GM12872 (cell line): ENCODE measurements around the gene KEL.

Experiments
- CTCF ChIP-seq: IDR thresholded peaks from 3 replicates; pipeline ENCODE4 v1.5.1; 2011; ENCODE audit warnings: low read depth, mild to moderate bottlenecking, low read length, moderate library complexity; ENCODE audit not compliant: insufficient read depth

KEL gene

GRCh38 chr7:142904128-142904527 lies 58.0 kb downstream of the KEL start:
- no peak for TF ChIP-seq CTCF

DNA sequence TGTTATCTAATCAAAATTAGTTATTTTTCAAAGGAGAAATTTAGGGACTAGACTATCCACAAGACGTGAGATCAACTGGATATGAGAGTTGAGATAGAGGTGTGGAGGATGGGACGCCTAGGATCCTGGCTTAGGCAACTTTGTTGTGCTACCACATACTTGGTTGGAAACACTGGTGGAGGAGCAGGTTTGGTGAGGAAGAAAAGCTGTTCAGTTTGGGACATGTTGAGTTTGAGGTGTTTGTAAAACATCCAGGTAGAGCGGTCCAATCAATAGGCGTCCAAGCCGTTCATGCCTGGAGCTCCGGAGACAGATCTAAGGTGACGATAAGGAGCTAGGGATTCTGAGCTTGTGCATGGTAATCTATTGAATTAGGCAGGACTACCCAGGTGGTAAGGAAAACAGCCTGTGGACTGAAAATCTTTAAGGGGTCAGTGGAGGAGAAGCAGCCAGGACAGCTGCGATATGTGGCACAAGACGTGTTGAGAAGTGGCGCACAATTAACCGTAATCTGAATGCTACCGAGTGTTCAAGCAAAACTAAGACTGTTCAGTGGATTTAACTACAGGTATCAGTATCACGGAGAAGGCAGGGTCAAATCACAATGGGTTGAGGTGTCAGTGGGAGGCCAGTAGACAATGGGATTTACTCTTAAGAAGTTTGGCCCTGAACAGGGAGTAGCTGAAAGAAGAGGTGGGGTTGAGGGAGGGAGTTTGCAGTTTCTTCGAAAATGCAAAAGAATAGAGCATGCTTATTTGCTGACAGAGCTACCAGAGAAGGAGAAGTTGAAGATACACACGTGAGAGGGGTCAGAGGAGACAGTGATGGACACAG lies 60.5 kb downstream of the KEL start:
- TF ChIP-seq CTCF = no peak

DNA sequence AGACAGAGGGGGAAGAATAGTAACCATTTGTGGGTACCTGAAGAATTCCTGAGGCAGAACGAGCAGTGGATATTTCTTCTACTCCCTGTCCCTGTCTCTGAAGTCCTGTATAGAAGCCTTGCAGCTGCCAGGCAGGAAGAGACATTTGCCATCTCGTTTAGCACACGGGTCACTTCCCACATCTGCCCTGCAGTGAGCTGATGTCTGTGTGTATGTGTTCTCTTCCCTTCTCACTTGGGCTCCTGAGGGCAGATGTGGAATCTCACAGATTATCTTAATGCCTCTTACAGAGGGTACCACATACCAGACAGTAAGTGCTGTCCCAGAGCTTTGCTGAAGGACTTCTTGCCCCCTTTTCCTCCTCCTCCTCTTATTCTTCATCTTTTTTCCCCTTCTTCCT lies 62.5 kb downstream of the KEL start:
- TF ChIP-seq CTCF = no peak

GRCh38 chr7:142898377-142899170 lies 63.6 kb downstream of the KEL start:
- TF ChIP-seq CTCF = no peak

DNA sequence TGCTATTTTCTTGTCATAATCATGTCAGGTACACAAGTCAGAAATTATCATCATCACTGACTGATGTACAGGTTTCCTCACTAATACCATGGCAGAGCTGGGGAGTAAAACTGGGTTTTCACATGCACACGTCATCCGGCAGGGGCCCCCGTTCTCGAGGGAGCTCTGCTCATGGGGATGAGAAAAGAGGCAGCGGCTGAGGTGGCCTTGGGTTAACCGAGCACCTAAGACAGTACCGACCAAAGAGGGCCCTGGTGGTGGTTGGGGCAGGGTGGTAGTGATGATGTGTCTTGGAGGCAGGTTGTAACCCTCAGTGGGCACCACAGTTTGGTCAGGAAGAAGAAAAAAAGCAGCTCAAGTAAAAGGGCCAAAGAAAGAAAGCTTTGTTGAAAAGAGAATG lies 64.5 kb downstream of the KEL start:
- no peak for TF ChIP-seq CTCF

DNA sequence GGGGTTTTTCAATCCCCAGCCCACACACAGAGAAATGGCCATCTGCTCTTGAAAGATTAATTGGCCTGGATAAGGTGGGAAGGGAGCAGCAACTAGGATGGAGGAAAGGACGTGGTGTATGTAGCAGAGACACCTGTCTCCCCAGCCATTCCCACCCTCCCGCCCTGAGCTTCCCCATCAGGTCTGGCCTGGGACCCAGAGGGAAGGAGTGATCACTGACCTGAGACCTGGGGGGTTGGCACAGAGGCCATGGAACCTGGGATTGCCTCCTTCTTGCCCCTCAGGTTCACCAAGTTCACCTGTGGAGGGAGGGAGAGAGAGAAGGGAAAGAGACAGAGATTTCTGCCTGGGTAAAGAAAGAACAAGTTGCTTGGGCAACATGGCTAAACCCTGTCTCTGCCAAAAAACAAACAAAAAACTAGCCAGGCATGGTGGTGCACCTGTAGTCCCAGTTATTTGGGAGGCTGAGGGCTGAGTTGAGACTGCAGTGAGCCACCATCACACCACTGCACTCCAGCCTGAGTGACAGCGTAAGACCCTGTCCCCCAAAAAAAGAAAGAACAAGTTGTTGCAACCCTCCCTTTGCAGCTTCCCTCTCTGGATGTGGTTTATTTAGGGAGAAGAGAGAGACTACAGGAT lies 65.3 kb downstream of the KEL start:
- TF ChIP-seq CTCF = no peak

- TF ChIP-seq CTCF = no peak
Measured at GRCh38 chr7:142896151-142896550, 66.0 kb downstream of the KEL start.
